ENCODE measurements around the gene ABCA1. TPM values are rescaled to one million over a fixed set of nuclear protein-coding genes. Genes with fewer than 3 reads are reported as not detected.
A peak's percentile ranks its signal among the peaks of the same experiment; 100 is the strongest.

The ABCA1 gene
- total and polyA plus RNA-seq, 2 of the 4 experiments (the other 2 are of a cell fraction) = 5.8 to 52.2 TPM

DNA sequence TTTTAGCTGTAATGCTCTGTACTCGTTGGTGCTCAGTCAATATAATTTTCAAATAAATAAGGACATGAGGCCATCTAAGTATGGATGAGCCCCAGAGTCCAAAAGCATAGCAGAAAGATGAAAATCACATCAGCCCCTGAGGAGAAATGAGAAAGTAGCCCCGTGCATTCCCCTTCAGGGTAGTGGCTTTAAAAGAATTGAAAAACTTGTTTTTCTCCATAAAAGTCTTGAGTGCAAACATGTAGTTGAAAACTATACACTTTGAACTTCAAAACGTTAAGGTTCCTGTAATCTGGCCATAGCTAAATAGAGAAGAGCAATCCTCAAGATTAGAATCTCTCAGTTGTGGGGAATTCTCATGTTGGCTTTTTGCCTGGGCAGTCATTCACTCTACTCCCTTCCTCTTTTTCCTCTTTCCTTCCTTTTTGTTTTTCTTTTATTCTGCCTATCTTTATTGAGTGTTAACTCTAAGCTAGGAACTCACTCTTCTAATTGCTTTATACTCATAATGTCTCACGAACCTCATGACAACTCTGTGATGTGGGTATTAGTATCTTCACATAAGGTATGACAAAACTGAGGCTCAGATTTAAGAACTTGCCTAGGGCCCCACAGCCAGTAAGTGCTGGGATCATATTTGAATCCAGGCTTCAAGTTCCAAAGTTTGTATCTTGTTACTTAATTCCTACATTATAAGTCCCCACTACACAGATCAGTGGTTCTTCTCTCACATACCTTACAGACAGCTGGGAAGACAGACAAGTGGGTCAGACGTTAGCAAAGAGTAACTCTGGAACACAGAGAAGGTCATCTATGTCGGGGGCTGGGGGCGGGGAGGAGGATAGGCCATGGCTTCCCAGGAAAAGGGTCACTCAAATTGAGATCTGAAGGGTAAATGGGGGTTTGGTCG is 46.4 kb upstream of the ABCA1 start:
- H2BK120ac ChIP-seq (ENCODE audit: low read depth, low read length) = 0 out of 2 replicates have a peak overlapping the region, but pooled peaks have one; percentile 0
- 0 out of 3 replicates have a peak overlapping the region, but pooled peaks have one; percentile 10 for H2BK15ac ChIP-seq (ENCODE audit: low read depth, low read length)
- no peak overlapping the region; the same call in 1 of the 2 replicates for H3K4ac ChIP-seq (ENCODE audit: low read depth, low read length)
- H4K20me1 ChIP-seq (ENCODE audit: insufficient read depth, low read length) = no peaks in the 10 kb centered on the region
- no peak overlapping the region for H3K9ac ChIP-seq (ENCODE audit: low read depth, low read length)
- no peak overlapping the region for H3K23ac ChIP-seq (ENCODE audit: low read depth, low read length)
- no peaks in the 10 kb centered on the region for H3K36me3 ChIP-seq (ENCODE audit: control insufficient read depth, insufficient read depth, low read length)
- H4K8ac ChIP-seq (ENCODE audit: low read depth in 2 of 2, low read length in 2 of 2) = no peak overlapping the region
- no peak overlapping the region for H2AFZ ChIP-seq (replicated peaks; ENCODE audit: low read length, poor library complexity)
- no peak overlapping the region for H4K91ac ChIP-seq (ENCODE audit: insufficient read depth, low read depth, low read length)
- no peak for DNase-seq
- WGBS, 2 experiments (ENCODE audit: extremely low coverage in 2 of 2, insufficient read length in 1 of 2) = 75% methylated on average over 2 of the region's 8 CpGs; no CpG with 5 or more reads in 1 of the 2 experiments
- H3K4me2 ChIP-seq (ENCODE audit: low read depth, low read length) = no peak overlapping the region
- no peak overlapping the region for H4K5ac ChIP-seq (ENCODE audit: low read depth, low read length)
- no TSS peak for BruUV-seq (replicated peaks)
- peaks cover 5% of the 10 kb centered on the region; the same call in 1 of the 2 replicates for H3K9me1 ChIP-seq (ENCODE audit: insufficient read depth, low read length)
- H3K9me3 ChIP-seq (ENCODE audit: control insufficient read depth, insufficient read depth, low read length) = no peaks in the 10 kb centered on the region
- ChIA-PET POLR2A (ENCODE audit: unreplicated experiment) (interaction anchor here (0.5 kb wide), 1 partner anchor 113 kb away, joined by 3 read pairs; no protein-coding TSS in a partner anchor), CTCF (interaction anchor here (0.8 kb wide), 1 partner anchor 182 kb away, joined by 3 read pairs; no protein-coding TSS in a partner anchor)
- H3K4me3 ChIP-seq (ENCODE audit: insufficient read depth, low read depth, low read length) = no peak overlapping the region
- no peak overlapping the region for H3K27ac ChIP-seq (ENCODE audit: insufficient read depth, low read length)
- no peak for ATAC-seq (ENCODE audit: low read depth)
- H2BK5ac ChIP-seq (ENCODE audit: low read depth, low read length, poor library complexity, severe bottlenecking) = no peak overlapping the region
- H3K27me3 ChIP-seq (ENCODE audit: control insufficient read depth, insufficient read depth, low read length) = no peaks in the 10 kb centered on the region
- no peak overlapping the region for H3K18ac ChIP-seq (ENCODE audit: low read depth, low read length)
- dilution Hi-C loops (cut with HindIII; ENCODE audit: low sequenced_read_pairs, unreplicated experiment) = no loop called here
- H2BK20ac ChIP-seq (ENCODE audit: low read depth, low read length) = no peak overlapping the region
- H3K14ac ChIP-seq (replicated peaks; ENCODE audit: low read depth, low read length) = no peak overlapping the region
- no peaks in the 10 kb centered on the region for H3K79me1 ChIP-seq (ENCODE audit: low read depth in 1 of 2, low read length in 2 of 2)
- intact Hi-C loops (cut with micrococcal nuclease) = no loop called here
- H3K56ac ChIP-seq (ENCODE audit: extremely low read depth, insufficient read depth, low read length) = no peak overlapping the region
- no peak overlapping the region for H2AK9ac ChIP-seq (replicated peaks; ENCODE audit: low read depth, low read length, poor library complexity)
- no peak overlapping the region for H2AK5ac ChIP-seq (ENCODE audit: low read depth, low read length)
- peaks cover 8% of the 10 kb centered on the region for H3K4me1 ChIP-seq (ENCODE audit: control insufficient read depth, insufficient read depth, low read length)
- in situ Hi-C loops (cut with MboI; ENCODE audit: low sequenced_read_pairs) = no loop called here
- TF ChIP-seq RFX5 (IDR thresholded peaks at IDR 0.05; ENCODE audit: low read depth, low read length) = no peak
- TF ChIP-seq FOS (IDR thresholded peaks at IDR 0.05; ENCODE audit: low read depth, low read length) = no peak
- TF ChIP-seq CEBPB (IDR thresholded peaks at IDR 0.05; ENCODE audit: low read depth, low read length) = no peak
- no peak for TF ChIP-seq BHLHE40 (IDR thresholded peaks at IDR 0.05; ENCODE audit: low read depth, low read length)
- no peak for TF ChIP-seq RCOR1 (IDR thresholded peaks at IDR 0.05; ENCODE audit: insufficient replicate concordance, low read length)
